Activated T-cell treated with anti-CD3 and anti-CD28 coated beads for 24 hours (primary cell): ENCODE results near the gene OVCA2.

Experiments used
- DNase-seq: peaks from one replicate; pipeline ENCODE4 v3.0.0-alpha.2; 2020; ENCODE audit warnings: low read depth

OVCA2 gene

DNA sequence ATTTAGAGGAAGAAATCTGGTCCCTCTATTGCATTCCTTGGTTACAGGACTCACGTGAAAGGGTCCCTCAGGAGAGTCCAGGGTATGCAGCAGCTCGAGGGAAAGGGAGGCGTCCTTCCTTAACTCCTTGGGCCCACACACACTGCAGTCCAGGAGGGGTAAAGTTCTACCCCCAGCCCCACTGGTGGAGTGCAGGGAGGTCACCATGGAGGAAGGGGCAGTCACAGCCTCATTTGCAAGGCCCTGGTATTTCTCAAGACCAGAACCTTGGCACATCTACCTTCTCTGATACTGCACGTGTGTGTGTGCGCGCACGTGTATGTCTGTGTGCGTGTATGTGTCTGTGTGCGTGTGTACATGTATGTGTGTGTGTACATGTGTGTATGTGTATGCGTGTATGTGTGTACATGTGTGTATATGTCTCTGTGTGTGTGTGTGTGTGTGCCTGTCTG lies 24.2 kb downstream of the OVCA2 start:
- no peak for DNase-seq

DNA sequence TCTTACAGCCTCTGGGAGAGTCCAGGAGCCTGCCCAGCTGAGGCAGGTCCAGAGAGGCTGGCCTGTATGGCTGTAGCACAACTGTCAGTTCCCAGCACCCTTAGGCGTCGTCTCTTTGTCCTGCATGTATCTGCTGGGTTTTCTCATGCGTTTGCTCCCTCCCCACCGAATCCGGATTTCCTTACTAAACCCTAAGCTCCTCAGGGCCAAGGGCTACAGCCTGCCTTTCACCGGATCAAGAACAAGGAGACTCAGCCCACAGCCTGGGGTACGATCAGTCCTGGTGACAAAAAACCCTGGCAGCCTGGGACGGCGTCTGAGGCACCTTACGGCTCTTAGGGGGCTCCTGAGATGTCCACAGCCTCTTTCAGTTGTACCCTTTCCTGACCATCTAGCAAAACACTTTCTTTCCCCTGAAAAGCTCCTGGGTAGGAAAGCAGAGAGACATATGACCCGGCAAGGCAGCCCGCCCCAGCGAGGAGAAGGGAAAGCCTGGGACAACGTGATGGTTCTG lies 25.3 kb downstream of the OVCA2 start:
- no peak for DNase-seq

DNA sequence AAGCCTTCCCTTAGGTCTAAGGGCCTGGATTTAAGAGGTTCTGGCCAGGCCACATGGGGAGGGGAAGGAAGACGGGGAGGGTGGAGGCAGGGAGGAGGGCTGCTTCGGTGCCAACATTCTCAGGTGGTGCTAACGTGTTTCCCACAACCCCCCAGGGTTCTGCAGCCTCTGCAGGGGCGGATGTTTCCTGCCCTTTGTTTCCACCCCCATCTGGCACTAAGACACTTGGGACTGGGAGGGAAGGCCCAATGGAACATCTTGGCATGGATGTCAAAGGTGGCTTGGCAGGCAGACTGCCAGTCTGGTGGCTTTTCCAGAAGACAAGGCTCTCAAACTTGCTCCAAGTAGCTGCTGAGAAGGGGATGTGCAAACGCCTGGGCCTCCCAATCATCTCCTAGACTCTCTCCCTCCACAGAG lies 25.8 kb downstream of the OVCA2 start:
- no peak for DNase-seq

DNA sequence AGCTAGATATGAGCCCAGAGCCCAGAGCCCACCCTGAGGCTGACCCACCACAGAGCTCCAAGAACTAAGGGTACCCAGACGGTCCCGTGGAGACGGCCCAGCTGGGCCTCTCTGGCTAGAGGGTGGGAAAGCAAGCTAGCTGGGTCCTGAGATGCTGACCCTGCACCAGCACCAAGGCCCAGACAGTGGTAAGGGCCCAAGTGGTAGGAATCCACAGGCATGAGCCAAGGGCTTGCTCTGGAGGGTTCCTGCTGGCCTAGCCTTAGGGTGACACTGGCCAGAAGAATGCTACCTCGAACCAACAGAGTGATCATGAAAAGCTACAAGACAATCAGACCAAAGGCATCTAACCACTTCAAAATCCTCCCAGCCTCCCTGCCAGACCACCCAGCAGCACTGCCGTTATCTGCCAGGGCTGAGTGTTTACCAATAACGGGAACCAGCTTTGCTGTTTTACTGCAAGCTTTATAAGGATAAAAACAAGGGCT lies 26.3 kb downstream of the OVCA2 start:
- DNase-seq, result no peak

DNA sequence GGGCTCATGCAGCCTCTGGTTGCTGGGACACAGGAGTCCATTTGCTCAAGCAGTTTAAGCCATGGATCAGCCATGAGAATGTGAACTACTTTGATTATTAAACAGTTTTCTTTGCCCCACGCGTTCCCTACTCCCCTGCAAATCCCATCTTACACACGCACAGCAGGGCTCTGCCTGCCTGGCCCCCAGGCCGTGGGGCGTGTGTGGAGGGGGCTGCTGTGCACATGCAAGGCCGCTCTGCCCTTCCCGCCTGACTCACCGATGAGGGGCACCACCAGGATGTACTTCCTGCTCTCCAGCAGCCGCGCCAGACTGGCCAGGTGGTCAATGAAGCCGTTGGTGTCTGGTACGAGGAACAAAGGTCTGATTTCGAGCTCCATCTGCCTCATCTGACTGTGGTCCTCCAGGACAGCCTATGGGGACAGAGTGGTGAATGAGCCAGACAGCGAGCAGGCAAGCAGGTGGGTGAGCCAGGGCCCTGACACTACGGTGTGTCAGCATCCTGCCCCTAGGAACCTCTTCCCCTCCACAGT lies 26.8 kb downstream of the OVCA2 start:
- DNase-seq, result no peak

DNA sequence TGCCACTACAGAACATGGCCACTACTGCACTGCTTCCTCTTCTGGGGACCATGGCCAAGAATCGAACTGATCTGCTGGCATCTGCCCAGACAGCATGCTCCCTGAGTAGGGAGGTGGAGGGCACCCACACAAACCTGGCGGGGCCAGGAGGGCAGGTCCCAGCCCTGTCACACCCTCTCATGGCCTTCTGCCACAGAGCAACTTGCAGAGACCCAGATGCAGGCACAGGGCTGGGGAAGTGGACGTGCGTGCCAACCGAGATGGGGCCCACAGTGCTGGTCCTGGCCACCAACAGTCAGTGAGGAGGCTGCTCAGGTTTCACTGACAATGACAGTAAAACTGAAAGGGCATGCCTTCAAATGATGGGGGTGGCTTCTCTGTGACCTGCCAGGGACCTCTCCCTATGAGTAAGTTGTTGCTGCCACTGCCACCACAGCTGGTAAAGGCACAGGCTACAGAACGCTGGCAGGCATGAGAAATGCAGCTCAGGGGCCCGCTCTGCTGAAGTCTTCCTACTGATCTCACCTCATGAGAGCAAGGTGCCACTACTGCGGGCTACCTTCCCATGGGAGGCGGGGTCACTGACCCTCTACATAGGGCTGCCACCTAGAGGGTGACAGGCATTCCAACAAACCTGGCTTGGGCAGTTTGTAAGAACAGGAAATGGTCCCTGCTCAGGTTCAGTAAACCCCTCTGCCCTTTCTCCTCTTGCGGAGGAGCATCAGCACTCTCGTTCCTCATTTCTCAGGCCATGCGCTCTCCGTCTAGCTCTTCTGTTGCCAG lies 28.6 kb downstream of the OVCA2 start:
- DNase-seq, result peak; percentile 65

DNA sequence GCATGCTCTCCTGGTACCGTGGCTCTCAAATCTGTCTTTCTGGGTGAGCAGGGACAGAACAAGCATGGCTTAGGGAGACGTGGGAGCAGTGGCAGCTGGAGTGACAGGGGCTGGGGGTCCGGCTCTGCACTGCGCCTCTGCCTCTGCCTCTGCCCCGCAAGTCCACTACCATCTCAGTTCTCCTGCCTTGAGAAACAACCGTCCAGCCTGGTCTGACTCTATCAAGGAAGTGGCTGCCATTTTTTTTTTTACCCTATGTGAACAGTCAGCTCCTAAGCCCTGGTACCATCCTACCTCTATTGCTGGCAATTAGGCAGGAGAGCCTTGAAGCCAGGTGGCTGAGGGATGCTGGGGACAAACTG lies 29.2 kb downstream of the OVCA2 start:
- DNase-seq, result no peak

DNA sequence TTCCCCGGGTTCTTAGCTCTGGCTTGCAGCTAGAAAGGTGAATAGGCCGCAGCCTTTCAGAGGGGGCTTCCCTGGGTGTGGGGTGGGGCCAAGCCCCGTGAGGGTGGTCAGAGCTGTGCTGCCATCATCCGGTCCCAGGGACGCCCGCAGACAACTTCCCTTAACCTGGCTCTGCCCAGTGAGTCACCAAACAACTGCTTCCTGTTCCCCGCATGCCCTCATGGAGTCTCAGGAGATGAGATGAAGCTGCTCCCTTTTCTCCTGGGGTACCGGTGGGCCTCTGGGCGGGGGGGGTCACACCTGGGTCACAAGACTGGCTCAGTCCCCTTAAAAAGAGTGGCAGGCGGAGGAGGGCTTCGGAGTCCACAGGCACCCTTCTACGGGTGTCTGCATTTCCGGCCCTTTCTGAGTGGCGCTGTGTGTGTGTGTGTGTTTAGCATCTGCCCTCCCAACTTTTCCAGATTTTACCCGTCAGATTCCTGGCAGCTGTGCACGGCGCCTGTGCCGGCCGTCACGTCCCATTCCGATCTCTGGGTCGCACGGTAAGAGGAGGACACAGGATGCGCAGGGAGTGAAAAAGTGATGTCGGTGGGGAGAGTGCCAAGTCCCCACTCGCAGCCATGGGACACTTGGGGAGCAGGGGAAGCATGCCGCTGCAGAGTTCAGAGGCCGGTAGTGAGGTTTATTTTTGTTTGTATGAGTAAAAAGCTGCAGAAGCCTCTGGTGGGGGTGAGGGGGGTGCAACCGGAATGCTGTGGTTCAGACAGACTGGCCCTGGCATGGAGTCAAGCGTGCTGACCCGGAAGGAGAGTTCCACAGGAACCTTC lies 29.8 kb downstream of the OVCA2 start:
- DNase-seq, result no peak

DNA sequence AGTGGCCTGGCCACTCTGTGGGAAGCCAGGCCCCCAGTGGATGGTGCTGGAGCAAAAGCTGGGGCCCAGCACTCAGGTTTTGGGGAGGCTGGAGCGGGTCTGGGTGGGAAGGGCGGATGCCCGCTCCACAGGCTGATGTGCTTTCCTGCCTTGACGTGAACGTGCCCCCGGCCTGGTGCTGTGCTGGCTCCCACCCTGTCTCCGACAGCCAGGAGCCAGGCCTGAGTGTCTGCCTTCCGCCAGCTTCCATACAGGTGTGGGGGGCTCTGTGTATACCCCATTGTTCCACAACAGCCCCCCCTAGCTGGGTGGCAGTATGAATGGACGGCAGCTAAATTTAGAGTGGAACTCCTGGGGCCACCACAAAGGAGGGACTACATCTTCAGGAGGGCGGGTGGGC lies 33.1 kb downstream of the OVCA2 start:
- DNase-seq, result no peak

DNA sequence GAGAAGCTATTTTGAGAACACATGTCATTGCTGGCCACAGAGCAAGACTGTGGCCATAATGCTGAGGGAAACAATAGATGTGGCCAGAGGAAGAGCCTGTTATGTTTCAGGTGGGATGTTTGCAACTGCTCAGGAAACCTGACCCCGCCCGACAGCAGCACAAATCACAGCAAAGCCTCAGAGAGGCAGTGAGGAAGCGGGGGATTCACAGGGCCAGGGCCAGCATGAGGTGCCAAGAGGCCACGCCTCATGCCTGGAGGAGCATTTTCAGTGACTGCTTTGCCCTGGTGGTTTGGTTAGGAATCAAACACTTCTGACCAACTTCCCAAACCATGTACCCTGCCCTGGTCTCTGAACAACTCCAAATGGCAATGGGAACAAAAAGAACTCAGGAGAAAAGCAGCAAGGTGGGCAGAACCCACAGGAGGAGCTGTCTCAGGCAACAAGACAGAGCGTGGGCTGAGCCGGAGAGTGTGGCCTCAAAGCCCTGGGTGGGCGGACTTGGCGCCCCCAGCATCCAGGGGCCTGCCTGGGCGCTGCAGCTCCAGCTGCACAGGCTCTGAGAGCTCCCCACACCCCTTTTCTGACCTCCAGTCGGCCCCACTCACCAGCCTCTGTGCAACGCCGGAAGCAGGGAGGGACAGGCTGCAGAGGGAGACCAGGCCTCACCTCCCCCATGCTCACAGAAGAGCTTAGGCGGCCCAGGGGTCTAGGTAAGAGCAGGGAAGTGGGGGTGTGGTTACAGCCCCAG lies 33.7 kb downstream of the OVCA2 start:
- no peak for DNase-seq

DNA sequence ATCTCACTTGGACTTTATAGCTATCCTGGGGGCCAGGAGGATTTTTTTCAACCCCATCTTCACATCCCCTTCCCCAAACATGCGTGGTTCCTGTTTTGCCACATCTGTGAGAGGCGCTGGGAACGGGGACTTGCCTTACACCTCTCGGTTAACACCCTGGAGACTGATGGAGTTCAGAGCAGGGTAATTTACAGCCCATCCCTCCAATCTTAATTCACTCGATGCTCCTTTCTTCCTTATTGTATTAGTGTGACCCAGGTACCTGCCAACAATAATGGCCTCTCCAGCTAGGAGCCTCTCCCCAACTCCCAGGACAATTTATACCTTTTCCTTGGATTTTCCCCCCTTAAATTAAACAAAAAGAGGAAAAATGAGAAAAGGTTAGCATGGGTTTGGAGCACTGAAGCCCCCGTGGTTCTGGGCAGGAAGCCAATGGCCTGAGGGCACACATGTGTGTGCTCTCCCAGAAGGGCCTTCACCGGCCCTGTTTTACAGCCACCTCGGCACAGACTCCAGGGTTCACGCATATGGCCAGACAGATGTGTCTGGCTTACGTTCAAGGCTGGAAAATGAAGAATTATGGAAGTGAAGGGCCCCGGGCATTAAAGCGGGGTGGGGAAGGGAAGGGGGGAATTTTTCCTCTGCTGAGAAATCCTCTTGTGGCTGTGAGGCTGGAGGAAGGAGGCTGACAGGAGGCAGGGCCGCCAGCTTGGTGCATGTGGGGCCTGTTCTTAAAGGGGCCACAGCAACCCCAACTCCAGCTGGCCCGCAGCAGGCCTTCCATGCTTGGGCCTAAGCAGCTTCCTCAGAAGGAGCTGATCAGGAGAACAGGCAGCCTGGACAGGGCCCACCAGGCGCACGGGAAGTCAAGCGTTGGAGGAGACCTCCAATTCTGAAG lies 34.5 kb downstream of the OVCA2 start:
- DNase-seq, result no peak

DNA sequence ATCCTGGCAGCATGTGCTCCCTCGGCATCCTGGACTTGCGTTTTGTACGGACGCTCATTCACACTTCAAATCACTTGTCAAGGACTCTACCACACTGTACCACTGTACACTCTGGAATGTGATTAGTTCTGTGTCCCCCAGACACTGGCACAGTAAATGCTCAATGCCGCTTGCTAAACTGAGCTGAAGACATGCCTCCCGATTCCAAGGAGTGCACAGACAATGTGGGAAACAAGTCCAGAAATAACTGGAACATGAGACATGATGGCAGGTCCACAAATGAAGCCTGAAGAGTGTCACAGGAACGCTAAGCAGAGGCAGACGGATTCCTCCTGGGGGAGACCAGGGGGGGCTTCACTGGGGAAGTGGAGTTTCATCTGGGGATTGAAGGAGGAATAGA lies 35.2 kb downstream of the OVCA2 start:
- DNase-seq, result no peak

DNA sequence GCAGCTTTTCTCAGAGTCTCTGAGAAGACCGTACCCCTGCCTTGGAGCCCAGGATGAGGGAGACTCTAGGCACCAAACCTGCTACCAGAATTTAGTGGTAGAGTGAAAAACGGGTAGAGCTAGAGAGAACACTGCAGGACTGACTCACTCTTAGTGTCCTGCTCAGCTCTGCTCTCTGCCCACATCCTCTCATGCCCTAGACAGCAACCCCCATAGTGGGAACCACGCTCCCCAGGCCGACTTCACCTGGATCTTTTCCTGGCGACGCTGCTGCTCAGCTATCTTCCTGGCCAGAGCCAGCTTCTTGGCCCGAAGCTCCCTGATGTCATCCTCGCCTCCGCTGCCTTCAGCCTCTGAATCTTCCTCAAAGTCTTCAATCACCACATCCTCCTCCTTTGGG lies 39.7 kb downstream of the OVCA2 start:
- no peak for DNase-seq

DNA sequence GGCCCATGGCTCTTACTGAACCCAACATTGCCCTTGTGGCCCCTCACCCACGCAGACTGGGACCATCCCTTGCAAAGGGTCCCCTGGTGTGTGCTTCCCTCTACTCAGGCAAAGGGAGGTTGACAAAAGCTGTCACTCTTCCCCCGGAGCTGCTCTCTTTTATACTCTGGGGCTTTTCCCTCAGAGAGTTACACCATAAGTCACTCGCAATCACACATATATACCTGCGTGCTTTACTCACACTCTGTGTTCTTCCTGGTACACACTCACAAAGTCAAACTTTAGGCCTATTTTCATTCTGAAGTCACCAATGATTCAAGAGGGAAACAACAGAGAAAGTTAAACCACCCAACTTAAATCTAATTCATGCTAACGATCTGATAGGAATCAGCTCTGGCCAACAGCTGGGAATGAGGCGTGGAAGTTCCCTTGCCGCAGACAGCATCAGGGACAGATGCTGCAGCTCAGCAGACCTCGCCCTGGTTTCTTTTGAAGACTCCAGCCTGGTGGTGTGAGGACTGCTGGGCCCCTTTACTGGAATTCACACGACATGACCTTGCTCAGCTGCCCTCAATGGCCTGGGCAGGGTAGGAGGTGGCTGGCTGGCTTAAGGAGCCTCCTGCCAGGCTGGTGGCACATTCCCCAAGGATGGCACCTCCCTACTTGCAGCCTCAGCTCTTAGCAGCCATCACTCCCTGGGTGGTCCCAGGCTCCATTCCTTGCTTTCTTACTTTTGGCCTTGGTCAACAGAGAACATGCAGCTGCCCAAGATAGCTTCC lies 40.4 kb downstream of the OVCA2 start:
- DNase-seq, result no peak

DNA sequence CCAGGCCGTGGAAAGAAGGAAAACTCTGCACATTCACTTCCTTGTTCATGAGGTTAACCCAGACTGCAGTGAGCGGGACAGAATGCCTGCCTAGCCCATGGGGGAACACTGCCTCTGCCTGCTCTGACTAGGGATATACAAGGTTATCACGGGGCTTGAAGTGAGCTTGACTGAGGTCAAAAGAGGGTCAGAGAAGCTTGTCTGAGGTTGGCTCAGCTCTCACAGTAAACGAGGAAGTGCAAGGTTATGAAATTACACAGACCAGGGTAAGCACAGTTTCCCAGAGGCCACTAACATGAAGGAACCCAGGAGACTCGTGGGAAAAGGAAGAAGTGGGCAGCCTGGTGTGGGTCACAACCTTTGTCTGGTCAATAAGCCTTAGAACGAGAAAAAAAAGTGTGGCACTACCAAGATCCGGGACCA lies 41.8 kb downstream of the OVCA2 start:
- DNase-seq, result no peak

DNA sequence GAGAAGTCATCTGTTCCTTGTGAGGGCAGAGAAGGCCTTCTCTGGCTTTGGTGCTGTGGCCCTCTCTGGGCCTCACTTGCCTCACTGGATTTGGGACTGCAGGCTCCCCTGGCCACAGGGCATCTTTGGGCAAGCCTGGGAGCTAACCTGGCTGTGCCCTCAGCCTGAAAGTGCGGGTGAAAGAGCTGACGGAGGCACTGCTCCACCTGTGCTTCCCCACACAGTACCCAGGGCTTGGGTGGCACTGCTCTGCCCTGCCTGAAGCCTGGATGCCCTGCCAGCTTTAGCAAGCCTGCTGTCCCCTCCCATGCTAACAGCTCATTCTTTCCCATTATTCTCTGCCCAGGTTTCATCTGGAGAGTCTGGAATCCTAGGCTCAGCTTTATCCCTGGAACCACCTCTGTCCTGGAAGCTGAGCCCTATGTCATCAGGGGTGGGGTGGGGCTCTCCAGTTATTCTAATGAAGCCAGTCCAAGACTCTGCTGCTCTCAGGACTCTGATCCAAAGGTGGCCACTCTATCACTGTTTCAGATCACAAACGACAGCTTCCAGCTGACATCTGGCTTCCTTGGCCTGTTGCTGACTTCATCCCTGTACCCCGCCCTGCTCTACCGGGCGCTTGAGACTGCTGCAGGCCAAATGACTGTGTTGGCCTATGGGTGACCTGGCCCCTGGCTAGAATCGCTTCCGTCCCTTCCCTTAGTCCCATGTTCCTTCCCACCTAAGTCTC lies 42.4 kb downstream of the OVCA2 start:
- no peak for DNase-seq

DNA sequence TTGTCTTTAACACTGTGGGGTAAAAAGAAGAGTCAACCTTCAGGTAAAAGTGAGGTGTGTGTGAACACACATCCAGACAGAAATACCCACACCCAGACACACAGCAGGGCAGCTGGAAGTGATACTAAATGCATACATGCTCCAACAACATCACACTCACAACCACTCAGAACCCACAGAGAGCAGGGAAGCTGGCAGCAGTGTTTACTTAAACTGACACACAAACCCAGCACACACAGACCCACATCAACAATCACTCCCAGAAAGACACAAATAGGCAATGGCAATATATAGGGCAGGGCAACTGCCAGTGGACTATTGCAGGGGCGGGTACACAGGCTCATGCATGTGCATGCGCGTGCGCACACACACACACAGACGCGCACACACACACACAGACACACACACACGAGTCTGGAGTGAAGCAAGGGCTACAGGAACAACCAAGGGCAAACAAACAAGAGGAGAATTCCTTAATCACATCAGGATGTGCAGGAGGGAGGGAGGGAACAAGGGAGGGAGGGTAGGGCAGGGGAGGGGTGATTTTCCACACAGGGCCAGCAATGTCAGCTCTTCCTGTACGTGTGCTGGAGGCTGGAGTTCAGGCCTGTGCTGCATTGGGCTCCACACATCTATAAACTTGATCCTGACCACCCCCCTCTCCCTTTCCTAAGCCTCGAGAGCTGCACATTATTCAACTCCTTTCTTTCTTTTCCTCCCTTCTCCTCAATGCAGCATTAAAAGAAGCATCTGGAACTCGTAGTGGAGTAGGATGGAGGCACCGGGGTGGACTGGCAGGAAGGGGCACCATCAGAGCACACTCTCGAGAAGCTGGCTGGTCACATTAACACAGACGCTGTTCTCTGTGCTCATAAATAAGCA lies 43.2 kb downstream of the OVCA2 start:
- DNase-seq, result no peak

DNA sequence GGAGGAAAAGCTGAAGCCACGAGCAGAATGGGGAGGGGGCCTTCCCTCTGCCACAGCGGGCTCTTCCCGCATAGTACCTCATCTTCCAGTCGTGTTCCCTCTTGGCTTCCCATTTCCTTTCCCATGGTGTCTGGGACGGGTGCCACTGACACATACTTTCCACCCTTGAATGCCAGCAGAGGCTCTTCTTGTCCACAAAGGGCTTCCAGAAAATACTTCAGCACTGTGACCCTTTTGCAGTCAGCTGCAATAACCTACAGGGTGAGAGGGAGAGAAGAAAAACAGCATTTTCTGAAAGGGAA lies 43.8 kb downstream of the OVCA2 start:
- no peak for DNase-seq

DNA sequence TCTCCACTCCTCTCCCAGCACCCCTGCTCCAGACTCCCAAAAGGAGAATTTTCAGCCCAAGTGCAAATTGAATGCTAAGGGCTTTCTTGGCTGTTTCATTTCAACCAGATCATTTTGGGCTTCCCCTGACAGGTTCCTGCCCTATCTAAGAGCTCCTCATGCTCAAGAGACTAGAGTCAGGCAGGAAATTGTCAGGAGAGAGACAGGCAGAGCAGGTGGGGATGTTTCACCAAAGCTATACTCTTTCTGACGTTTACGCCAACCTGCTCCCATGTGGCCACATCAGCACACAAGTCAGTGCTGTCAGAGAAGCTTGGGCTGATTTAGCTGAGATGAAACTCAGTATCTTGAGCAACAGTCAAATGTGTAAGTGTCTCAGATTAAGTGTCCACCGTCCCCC lies 44.5 kb downstream of the OVCA2 start:
- no peak for DNase-seq
